H1 (cell line): ENCODE data around the gene TCP11. TPM values are rescaled to one million over a fixed set of nuclear protein-coding genes. Genes with fewer than 3 reads are reported as not detected.

Experiments used
- CTCF ChIA-PET: fragments of 300-600 bp; sonication (Branson Sonifier 250); formaldehyde crosslinking; loops from one replicate; lab custom pipeline; 2021; ENCODE audit not compliant: partially characterized antibody; lab: Charles Lee
- POLR2A ChIA-PET: fragments of 300-600 bp; sonication (Branson Sonifier 250); formaldehyde crosslinking; loops from one replicate; lab custom pipeline; 2021; ENCODE audit warnings: inconsistent platforms; ENCODE audit not compliant: partially characterized antibody; lab: Charles Lee
- DNase-seq, 2 experiments: peaks; one replicate each; pipeline versions ENCODE4 v3.0.0 to v3.0.0-alpha.2; 2010 to 2022; ENCODE audit warnings: low spot score in 2 of 2, low read depth in 1 of 2, mixed read lengths in 1 of 2
- FAIRE-seq: peaks from 2 replicates; lab custom pipeline; 2011; peaks lifted over from hg19 to GRCh38; lab: Jason Lieb, UNC
- H2AFZ ChIP-seq: 2 replicates; pipeline ENCODE4 v1.8.1; 2012; ENCODE audit warnings: low read length, inconsistent platforms
- H2AK5ac ChIP-seq: 2 replicates; pipeline ENCODE4 v1.6.1; 2013; ENCODE audit warnings: low read depth, low read length
- H2BK120ac ChIP-seq: replicated peaks from 2 replicates; pipeline ENCODE3; 2013; ENCODE audit warnings: low read depth, low read length, inconsistent platforms
- H2BK12ac ChIP-seq: 2 replicates; pipeline ENCODE4 v1.6.1; 2013; ENCODE audit warnings: low read depth, low read length
- H2BK15ac ChIP-seq: 2 replicates; pipeline ENCODE4 v1.6.1; 2013; ENCODE audit warnings: low read length
- H2BK20ac ChIP-seq: 2 replicates; pipeline ENCODE4 v1.6.1; 2013; ENCODE audit warnings: low read length
- H2BK5ac ChIP-seq: 2 replicates; pipeline ENCODE4 v1.6.1; 2013; ENCODE audit warnings: low read depth, low read length
- H3K14ac ChIP-seq: 2 replicates; pipeline ENCODE4 v1.6.1; 2013; ENCODE audit warnings: inconsistent platforms; ENCODE audit not compliant: insufficient read length
- H3K18ac ChIP-seq: 2 replicates; pipeline ENCODE4 v1.6.1; 2013; ENCODE audit warnings: low read length; ENCODE audit errors: extremely low read depth
- H3K23ac ChIP-seq: 2 replicates; pipeline ENCODE4 v1.6.1; 2013; ENCODE audit warnings: inconsistent platforms; ENCODE audit not compliant: insufficient read length
- H3K23me2 ChIP-seq: 2 replicates; pipeline ENCODE4 v1.6.1; 2013; ENCODE audit warnings: low read depth, low read length
- H3K27ac ChIP-seq: 2 replicates; pipeline ENCODE4 v1.6.1; 2011; ENCODE audit warnings: low read depth, low read length, inconsistent platforms
- H3K27me3 ChIP-seq, 4 experiments: replicated peaks in 1 of 4; 1 replicate in 1 of 4; 2 replicates in 3 of 4; pipeline versions ENCODE4 v1.6.1 to v1.8.1; 2011 to 2013; ENCODE audit warnings: low read length in 3 of 4, mild to moderate bottlenecking in 3 of 4, inconsistent platforms in 2 of 4, mixed read lengths in 2 of 4, moderate library complexity in 1 of 4; ENCODE audit not compliant: control insufficient read depth in 3 of 4, insufficient read depth in 3 of 4; ENCODE audit errors: extremely low read depth in 1 of 4
- H3K36me3 ChIP-seq, 4 experiments: 2 replicates each; pipeline versions ENCODE4 v1.6.1 to v1.8.1; 2011 to 2013; ENCODE audit warnings: mild to moderate bottlenecking in 4 of 4, low read length in 3 of 4, moderate library complexity in 2 of 4, control low read depth in 1 of 4, inconsistent platforms in 1 of 4; ENCODE audit not compliant: insufficient read depth in 4 of 4, control insufficient read depth in 2 of 4
- H3K4ac ChIP-seq: replicated peaks from 2 replicates; pipeline ENCODE3; 2013; ENCODE audit warnings: low read length, low read depth, mixed read lengths, inconsistent platforms; ENCODE audit not compliant: insufficient read length
- H3K4me1 ChIP-seq, 4 experiments: replicated peaks in 1 of 4; 1 replicate in 1 of 4; 2 replicates in 3 of 4; pipeline versions ENCODE4 v1.6.1 to v1.8.1; 2011 to 2013; ENCODE audit warnings: low read length in 3 of 4, inconsistent platforms in 2 of 4, mixed read lengths in 1 of 4; ENCODE audit not compliant: insufficient read depth in 4 of 4, control insufficient read depth in 3 of 4
- H3K4me2 ChIP-seq, 2 experiments: 2 replicates each; pipeline versions ENCODE4 v1.6.1 to v1.8.1; 2011 to 2013; ENCODE audit warnings: low read depth in 2 of 2, low read length in 2 of 2, control low read depth in 1 of 2, inconsistent platforms in 1 of 2, mild to moderate bottlenecking in 1 of 2; ENCODE audit not compliant: insufficient read depth in 1 of 2
- H3K4me3 ChIP-seq, 4 experiments: fragments of 200-600, 300-600 bp in 1 of 4; sonication (generic), shearing (Covaris generic), sonication (Bioruptor Twin) in 1 of 4; 2 replicates each; pipeline versions ENCODE4 v1.5.1 to v1.8.1; 2011 to 2016; ENCODE audit warnings: low read length in 4 of 4, low read depth in 3 of 4, control low read depth in 2 of 4, inconsistent platforms in 2 of 4, mild to moderate bottlenecking in 2 of 4, mixed read lengths in 1 of 4, moderate library complexity in 1 of 4; ENCODE audit not compliant: insufficient read depth in 2 of 4; ENCODE audit errors: extremely low read depth in 1 of 4
- H3K56ac ChIP-seq: replicated peaks from 2 replicates; pipeline ENCODE3; 2013; ENCODE audit warnings: low read depth, mild to moderate bottlenecking, mixed read lengths, low read length, inconsistent platforms; ENCODE audit not compliant: insufficient read length
- H3K79me1 ChIP-seq: 2 replicates; pipeline ENCODE4 v1.6.1; 2013; ENCODE audit warnings: low read depth, low read length, control low read depth
- H3K79me2 ChIP-seq, 2 experiments: 2 replicates each; pipeline versions ENCODE4 v1.6.1 to v1.8.1; 2012 to 2013; ENCODE audit warnings: low read length in 2 of 2, mild to moderate bottlenecking in 2 of 2, inconsistent platforms in 1 of 2; ENCODE audit not compliant: insufficient read depth in 2 of 2, control insufficient read depth in 1 of 2
- H3K9ac ChIP-seq, 4 experiments: replicated peaks in 1 of 4; 1 replicate in 1 of 4; 2 replicates in 3 of 4; pipeline versions ENCODE4 v1.6.1 to v1.8.1; 2011 to 2013; ENCODE audit warnings: low read depth in 3 of 4, low read length in 3 of 4, control low read depth in 2 of 4, mild to moderate bottlenecking in 2 of 4, moderate library complexity in 2 of 4, inconsistent platforms in 1 of 4; ENCODE audit errors: extremely low read depth in 1 of 4
- H3K9me3 ChIP-seq, 2 experiments: 2 replicates each; pipeline versions ENCODE4 v1.6.1 to v1.8.1; 2012 to 2013; ENCODE audit warnings: mild to moderate bottlenecking in 2 of 2, moderate library complexity in 2 of 2, control low read depth in 1 of 2, inconsistent platforms in 1 of 2, low read depth in 1 of 2, low read length in 1 of 2, mixed read lengths in 1 of 2; ENCODE audit not compliant: insufficient read depth in 2 of 2
- H4K20me1 ChIP-seq, 2 experiments: replicated peaks in 1 of 2; 2 replicates each; pipeline versions ENCODE3 to v1.8.1; 2011 to 2013; ENCODE audit warnings: inconsistent platforms in 2 of 2, low read length in 2 of 2, mild to moderate bottlenecking in 1 of 2; ENCODE audit not compliant: insufficient read depth in 2 of 2, control insufficient read depth in 1 of 2
- H4K5ac ChIP-seq: 2 replicates; pipeline ENCODE4 v1.6.1; 2013; ENCODE audit warnings: low read length, low read depth, mixed read lengths, inconsistent platforms; ENCODE audit not compliant: insufficient read length
- H4K8ac ChIP-seq: 2 replicates; pipeline ENCODE4 v1.8.0; 2013; ENCODE audit warnings: mild to moderate bottlenecking, moderate library complexity, low read length, inconsistent platforms; ENCODE audit not compliant: insufficient read depth; ENCODE audit errors: extremely low read depth
- H4K91ac ChIP-seq: replicated peaks from 2 replicates; pipeline ENCODE3; 2013; ENCODE audit warnings: low read length, mixed read lengths, inconsistent platforms; ENCODE audit not compliant: insufficient read length
- BACH1 ChIP-seq: IDR thresholded peaks from 2 replicates; pipeline ENCODE4 v1.6.1; 2012; ENCODE audit warnings: low read length, improper control_type of control experiment
- EGR1 ChIP-seq: IDR thresholded peaks from 2 replicates; pipeline ENCODE4 v1.6.1; 2011; ENCODE audit warnings: low read depth, low read length, borderline replicate concordance
- HDAC2 ChIP-seq, 2 experiments: fragments of 300-600 bp in 1 of 2; sonication (generic) in 1 of 2; IDR thresholded peaks; 2 replicates each; pipeline ENCODE4 v1.6.1; 2011 to 2012; ENCODE audit warnings: low read depth in 2 of 2, low read length in 2 of 2, mild to moderate bottlenecking in 2 of 2, moderate library complexity in 2 of 2, borderline replicate concordance in 1 of 2, inconsistent platforms in 1 of 2
- HDAC6 ChIP-seq: IDR thresholded peaks from one replicate; pipeline ENCODE4 v1.7.1; 2012; ENCODE audit warnings: low read depth, mild to moderate bottlenecking, inconsistent platforms, low read length, moderate library complexity
- KDM1A ChIP-seq: fragments of 200-600, 300-600 bp; sonication (generic); IDR thresholded peaks from 2 replicates; pipeline ENCODE4 v1.7.1; 2016; ENCODE audit warnings: mild to moderate bottlenecking, low read length, borderline replicate concordance
- SP1 ChIP-seq: IDR thresholded peaks from 2 replicates; pipeline ENCODE4 v1.6.1; 2011; ENCODE audit warnings: low read depth, low read length
- SP2 ChIP-seq: IDR thresholded peaks from 2 replicates; pipeline ENCODE4 v1.6.1; 2012; ENCODE audit warnings: mild to moderate bottlenecking, low read length, inconsistent platforms
- TAF7 ChIP-seq: optimal IDR thresholded peaks from 2 replicates; pipeline ENCODE3; 2011; ENCODE audit warnings: low read depth, mild to moderate bottlenecking, inconsistent platforms, low read length, moderate library complexity, borderline replicate concordance
- TBP ChIP-seq: IDR thresholded peaks from 2 replicates; pipeline ENCODE4 v1.6.1; 2011; ENCODE audit warnings: low read depth, low read length, improper control_type of control experiment
- TEAD4 ChIP-seq: IDR thresholded peaks from 2 replicates; pipeline ENCODE4 v1.6.1; 2012; ENCODE audit warnings: low read depth, low read length, inconsistent platforms, mixed read lengths
- ZNF274 ChIP-seq: IDR thresholded peaks from 2 replicates; pipeline ENCODE4 v1.7.0; 2012; ENCODE audit warnings: low read length, borderline replicate concordance; ENCODE audit errors: extremely low read depth
- WGBS, 2 experiments: shearing (Covaris generic) in 1 of 2; methylation state at CpG; one replicate each; pipeline versions ENCODE4 v1.1.6 to v1.1.7; 2013 to 2015; ENCODE audit warnings: low lambda C conversion rate in 2 of 2, mixed read lengths in 2 of 2, inconsistent platforms in 1 of 2, low coverage in 1 of 2, missing lambda C conversion rate in 1 of 2; ENCODE audit not compliant: insufficient replicate concordance in 2 of 2, insufficient coverage in 1 of 2, insufficient read length in 1 of 2; ENCODE audit errors: extremely low coverage in 1 of 2, missing lambda C conversion rate in 1 of 2; 5-methylcytosine and 5-hydroxymethylcytosine counted together
- polyA plus RNA-seq, 7 experiments: library from polyadenylated mRNA; depleted of rRNA in 3 of 7; stranded (reverse) in 5 of 7; unstranded in 2 of 7; fragments of >200 nt in 5 of 7; fragments of 200-250 nt in 2 of 7; gene quantifications; 1 replicate in 5 of 7; 2 replicates in 1 of 7; 4 replicates in 1 of 7; pipeline versions ENCODE4 v1.2.1 to v1.2.3, GENCODE V29; 2011 to 2013; ENCODE audit warnings: missing spikeins in 2 of 7, mixed read lengths in 2 of 7
- total RNA-seq: library from RNA; stranded (reverse); fragmentation: NEBNext Ultra II Directional; extraction: Animal tissue kit (Norgen Biotek cat#: 25700); gene quantifications from 2 replicates; pipeline ENCODE4 v1.2.1, GENCODE V29; 2021
- TF ChIP-seq, protein P1 (sequence below), 3 experiments: IDR thresholded peaks; 1 replicate in 2 of 3; 2 replicates in 1 of 3; pipeline versions ENCODE4 v1.5.1 to v1.6.1; 2011; ENCODE audit warnings: low read length in 3 of 3, mild to moderate bottlenecking in 3 of 3, inconsistent platforms in 2 of 3, low read depth in 1 of 3, moderate library complexity in 1 of 3; ENCODE audit not compliant: insufficient read depth in 1 of 3; ENCODE audit errors: control extremely low read depth in 1 of 3

TCP11 gene
- total and polyA plus RNA-seq, 2 of the 8 experiments (the other 6 are each of a cell fraction or from before 2014, with no cell fraction given), result 0.11 TPM; not detected in 1

GRCh38 chr6:35147026-35147425, 5.9 kb upstream of the TCP11 start:
- Histone ChIP-seq H2BK12ac (no peak overlapping the region), H2AFZ (no peak overlapping the region), H4K91ac (no peak overlapping the region), H2BK15ac (no peak overlapping the region), H3K4ac (no peak overlapping the region), H3K4me1 (peaks cover 0 to 10% (median 7%) of the 10 kb centered on the region in 4 experiments; a peak in 5 of 7 replicates), H4K8ac (no peak overlapping the region), H3K27me3 (peaks cover 0 to 14% (median 10%) of the 10 kb centered on the region in 4 experiments; a peak in 4 of 7 replicates), H3K56ac (no peak overlapping the region), H3K9ac (no peak overlapping the region), H3K79me1 (no peaks in the 10 kb centered on the region), H2BK5ac (no peak overlapping the region), H3K14ac (no peak overlapping the region), H2BK20ac (no peak overlapping the region), H2BK120ac (no peak overlapping the region), H3K9me3 (no peaks in the 10 kb centered on the region), H3K36me3 (no peaks in the 10 kb centered on the region), H3K23ac (no peak overlapping the region), H4K20me1 (no peaks in the 10 kb centered on the region), H3K4me2 (no peak overlapping the region), H3K79me2 (no peaks in the 10 kb centered on the region), H3K4me3 (no peak overlapping the region), H2AK5ac (no peak overlapping the region), H3K27ac (no peak overlapping the region), H4K5ac (no peak overlapping the region), H3K23me2 (no peaks in the 10 kb centered on the region; the same call in 1 of the 2 replicates), H3K18ac (no peak overlapping the region)
- ChIA-PET CTCF (interaction anchor here (0.7 to 7.3 kb wide), 19 partner anchors 9 to 160 kb away, joined by 3 to 118 read pairs (median 6); no protein-coding TSS in a partner anchor), POLR2A (interaction anchor here (1.4 kb wide), 1 partner anchor 57 kb away, joined by 3 read pairs; no protein-coding TSS in a partner anchor)
- WGBS, 2 experiments, result 89% methylated on average over 3 of the region's 3 CpGs; no CpG with 5 or more reads in 1 of the 2 experiments
- FAIRE-seq (no peak), DNase-seq (no peak)
- TF ChIP-seq TBP (no peak), SP1 (no peak), HDAC2 (IDR thresholded peaks at IDR 0.05; ENCODE audit: borderline replicate concordance in 1 of 2, low read depth in 2 of 2, low read length in 2 of 2) (no peak), EGR1 (no peak), TEAD4 (no peak), ZNF274 (no peak), HDAC6 (no peak), SP2 (no peak), BACH1 (no peak), KDM1A (no peak), TAF7 (no peak)
- TF ChIP-seq, protein P1, sequence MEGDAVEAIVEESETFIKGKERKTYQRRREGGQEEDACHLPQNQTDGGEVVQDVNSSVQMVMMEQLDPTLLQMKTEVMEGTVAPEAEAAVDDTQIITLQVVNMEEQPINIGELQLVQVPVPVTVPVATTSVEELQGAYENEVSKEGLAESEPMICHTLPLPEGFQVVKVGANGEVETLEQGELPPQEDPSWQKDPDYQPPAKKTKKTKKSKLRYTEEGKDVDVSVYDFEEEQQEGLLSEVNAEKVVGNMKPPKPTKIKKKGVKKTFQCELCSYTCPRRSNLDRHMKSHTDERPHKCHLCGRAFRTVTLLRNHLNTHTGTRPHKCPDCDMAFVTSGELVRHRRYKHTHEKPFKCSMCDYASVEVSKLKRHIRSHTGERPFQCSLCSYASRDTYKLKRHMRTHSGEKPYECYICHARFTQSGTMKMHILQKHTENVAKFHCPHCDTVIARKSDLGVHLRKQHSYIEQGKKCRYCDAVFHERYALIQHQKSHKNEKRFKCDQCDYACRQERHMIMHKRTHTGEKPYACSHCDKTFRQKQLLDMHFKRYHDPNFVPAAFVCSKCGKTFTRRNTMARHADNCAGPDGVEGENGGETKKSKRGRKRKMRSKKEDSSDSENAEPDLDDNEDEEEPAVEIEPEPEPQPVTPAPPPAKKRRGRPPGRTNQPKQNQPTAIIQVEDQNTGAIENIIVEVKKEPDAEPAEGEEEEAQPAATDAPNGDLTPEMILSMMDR (IDR thresholded peaks at IDR 0.05; ENCODE audit: control extremely low read depth in 1 of 3, insufficient read depth in 1 of 3, low read depth in 1 of 3, low read length in 3 of 3), result no peak
